Activated CD8-positive, alpha-beta memory T cell treated with anti-CD3 and anti-CD28 coated beads for 24 hours (primary cell): Measurements from ENCODE around the gene GCNA.
A peak's percentile ranks its signal among the peaks of the same experiment; 100 is the strongest.

Source experiments
- DNase-seq: peaks from one replicate; pipeline ENCODE4 v3.0.0-alpha.2; 2020

The GCNA gene, protein sequence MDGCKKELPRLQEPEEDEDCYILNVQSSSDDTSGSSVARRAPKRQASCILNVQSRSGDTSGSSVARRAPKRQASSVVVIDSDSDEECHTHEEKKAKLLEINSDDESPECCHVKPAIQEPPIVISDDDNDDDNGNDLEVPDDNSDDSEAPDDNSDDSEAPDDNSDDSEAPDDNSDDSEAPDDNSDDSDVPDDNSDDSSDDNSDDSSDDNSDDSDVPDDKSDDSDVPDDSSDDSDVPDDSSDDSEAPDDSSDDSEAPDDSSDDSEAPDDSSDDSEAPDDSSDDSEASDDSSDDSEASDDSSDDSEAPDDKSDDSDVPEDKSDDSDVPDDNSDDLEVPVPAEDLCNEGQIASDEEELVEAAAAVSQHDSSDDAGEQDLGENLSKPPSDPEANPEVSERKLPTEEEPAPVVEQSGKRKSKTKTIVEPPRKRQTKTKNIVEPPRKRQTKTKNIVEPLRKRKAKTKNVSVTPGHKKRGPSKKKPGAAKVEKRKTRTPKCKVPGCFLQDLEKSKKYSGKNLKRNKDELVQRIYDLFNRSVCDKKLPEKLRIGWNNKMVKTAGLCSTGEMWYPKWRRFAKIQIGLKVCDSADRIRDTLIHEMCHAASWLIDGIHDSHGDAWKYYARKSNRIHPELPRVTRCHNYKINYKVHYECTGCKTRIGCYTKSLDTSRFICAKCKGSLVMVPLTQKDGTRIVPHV

GRCh38 chrX:71578253-71579135 lies at the start of gene GCNA:
TSS of gene GCNA (plus strand) at chrX:71578437. CDS start at chrX:71580822, 2,385 bp downstream.
- DNase-seq = no peak

DNA sequence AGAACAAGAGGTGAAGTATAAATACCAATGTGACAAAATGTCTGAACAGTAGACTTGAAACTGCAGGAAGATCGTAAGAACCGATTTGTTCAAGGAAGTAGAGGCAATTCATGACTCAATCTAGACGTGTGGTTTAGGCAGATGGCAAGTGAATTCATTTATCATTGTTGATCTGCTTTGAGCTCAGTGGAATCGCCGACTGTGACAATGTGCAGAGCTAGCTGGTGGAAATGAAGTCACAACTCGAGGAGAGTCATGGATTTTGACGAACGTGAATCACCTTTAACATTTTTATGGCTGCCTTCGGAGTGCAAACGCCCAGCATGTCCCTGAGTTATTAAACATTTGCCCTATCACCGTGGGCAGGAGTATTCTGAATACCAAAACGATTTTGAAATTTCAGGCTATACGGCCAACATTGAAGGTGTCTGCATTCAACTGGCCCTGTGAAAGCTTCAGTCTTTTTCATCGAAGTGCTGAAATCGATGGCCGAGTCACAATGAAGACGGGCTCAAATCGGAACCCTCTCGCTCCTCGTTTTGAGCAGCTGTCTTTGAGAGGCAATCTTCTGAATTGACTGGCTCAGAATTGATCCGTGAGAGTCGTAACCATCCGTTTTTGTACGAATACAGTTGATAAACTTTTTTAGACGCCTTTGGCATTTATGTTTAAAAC lies 46.0 kb upstream of the GCNA start:
- peak; percentile 67 for DNase-seq

GRCh38 chrX:71532753-71533425 lies 45.3 kb upstream of the GCNA start, which contains the start of gene OGT:
TSS of gene OGT (plus strand) at chrX:71533104. CDS start at chrX:71533300, 196 bp downstream.
- DNase-seq = peak; percentile 91

- no peak for DNase-seq
Observed at GRCh38 chrX:71533516-71533850, 44.8 kb upstream of the GCNA start.

DNA sequence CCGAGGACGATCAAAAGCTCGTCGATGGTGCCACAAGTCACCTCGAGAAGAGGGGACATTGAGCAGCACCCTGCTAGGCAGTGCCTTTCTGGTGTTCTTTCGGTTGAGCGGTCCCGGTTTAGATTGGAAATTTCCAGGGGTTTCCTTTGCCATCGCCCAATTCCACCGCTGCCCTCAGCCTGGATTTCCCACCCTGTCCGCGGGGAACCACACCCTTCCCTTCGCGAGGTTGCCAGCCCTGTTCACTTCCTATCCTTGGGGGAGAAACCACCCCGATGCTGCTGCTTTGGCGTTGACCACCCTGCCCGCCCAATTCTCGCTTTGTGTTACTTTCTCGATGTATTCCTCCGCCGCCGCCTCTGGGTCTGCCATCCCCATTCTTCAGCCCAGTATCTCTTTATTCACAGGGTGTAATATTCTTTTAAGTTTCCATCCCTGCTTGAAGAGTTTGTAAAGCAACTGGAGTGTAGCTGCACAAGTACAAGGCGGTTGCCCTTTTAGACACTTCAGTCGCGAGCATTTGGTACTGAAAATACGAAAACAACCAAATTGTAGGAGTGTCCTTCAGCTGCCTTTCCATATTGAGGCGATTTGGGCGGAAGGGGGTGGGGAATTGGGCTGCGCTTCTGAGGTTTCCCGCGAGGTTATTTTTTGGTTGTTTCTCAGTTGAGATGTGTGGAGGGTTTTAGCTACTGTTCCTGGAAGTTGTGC lies 44.2 kb upstream of the GCNA start:
- DNase-seq = peak; percentile 78

DNA sequence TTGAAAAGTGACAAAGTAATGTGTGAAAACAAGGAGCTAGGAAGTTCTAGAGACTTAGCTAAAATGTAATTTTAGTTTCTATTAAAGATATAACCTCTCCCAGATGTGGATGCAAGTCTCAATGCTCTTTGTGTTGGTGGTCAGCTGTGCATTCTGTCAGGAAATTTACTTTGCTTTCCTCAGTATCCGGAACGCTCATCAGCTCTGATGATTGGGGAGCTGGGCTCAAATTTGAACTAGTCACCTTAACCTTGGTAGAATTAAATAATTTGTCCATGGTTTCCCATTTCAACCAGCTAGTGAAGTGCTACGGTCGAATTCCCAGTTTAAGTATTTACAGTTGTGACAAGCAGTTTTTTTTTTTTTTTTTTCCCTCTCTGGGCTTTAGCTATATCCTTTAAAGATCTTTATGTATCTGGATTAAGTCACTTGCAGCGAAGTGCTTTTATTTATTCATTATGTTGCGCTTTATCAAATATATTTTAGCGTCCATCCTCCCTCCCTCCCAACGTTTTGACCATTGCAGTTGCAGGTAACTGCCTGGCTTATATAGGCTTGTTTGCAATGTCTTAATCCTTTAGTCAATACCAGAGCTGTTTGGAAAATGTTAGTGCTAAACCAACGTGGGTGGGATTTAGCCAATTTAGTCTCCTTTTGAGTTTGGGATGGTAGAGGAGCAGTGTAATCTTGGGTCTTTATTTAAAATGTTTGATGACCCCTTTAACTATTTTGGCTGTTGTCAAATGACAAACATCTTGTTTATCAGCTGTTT lies 43.3 kb upstream of the GCNA start:
- DNase-seq = no peak

DNA sequence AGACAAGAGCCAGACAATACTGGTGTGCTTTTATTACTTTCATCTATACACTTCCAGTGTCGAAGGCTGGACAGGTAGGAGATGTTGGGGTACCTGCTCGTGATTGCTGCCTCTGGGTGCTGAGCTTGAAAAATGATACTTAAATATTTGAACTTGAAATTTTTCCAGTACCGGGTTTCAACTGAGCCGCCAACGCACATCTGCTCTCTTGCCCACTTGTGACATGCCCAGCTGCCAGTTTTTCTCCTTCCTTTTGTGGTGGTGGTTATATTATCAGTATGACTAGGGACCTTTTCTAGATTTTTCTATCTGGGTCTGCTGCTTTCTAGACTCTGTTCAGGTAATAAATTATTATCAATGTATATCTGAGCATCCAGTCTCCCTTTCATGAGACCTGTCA lies 42.0 kb upstream of the GCNA start:
- DNase-seq = no peak

GRCh38 chrX:71537743-71538142 lies 40.5 kb upstream of the GCNA start:
- no peak for DNase-seq

DNA sequence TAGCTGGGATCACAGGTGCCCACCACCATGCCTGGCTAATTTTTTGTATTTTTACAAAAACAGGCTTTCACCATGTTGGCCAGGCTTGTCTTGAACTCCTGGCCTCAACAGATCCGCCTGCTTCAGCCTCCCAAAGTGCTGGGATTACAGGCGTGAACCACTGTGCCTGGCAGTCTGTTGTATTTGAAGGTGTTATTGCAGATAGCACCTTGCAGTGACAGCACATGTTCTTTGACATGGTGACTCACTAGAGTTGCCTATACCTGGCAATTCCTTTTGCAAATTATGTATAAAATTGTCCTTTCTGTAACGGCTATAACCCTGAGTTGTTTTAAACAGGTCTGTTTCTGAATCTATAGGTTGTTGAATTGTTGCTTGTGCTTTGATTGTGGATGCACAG lies 37.4 kb upstream of the GCNA start:
- DNase-seq = no peak

DNA sequence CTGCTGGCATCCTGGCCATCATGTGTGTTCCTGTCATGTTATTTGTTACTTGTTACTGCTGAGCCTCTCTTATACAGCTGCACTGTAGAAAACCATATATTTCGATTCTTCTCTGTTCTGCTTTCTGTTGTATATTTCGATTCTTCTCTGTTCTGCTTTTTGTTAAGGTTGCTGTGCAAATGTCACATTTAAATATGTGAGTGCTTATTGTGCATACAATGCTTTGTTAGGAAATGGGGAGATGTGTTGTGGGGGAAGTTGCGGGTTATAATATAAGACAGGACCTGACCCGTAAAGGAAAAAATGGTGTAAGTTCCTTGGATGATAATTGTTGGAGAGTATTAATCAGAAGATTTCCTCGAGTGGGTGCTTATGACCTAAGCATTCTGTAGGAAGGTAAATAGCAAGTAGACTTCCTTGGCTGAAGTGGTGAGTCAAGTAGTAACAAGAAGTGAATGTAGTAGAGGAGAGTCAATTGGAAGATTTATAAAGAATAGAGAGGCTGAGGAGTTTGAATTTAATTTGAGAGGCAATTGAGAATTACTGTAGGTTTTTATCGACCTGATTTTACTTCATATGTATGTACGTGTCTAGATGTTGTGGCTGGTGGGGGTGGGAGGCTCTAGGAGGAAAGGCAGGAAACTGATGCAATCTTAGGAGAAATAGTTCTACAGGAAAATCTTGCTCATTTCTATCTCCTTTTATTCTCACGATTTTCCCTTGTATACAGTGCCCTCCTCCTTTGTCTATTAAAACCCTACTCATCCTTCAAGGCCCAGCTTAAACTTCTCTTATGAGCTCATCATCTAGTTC lies 36.8 kb upstream of the GCNA start:
- no peak for DNase-seq

DNA sequence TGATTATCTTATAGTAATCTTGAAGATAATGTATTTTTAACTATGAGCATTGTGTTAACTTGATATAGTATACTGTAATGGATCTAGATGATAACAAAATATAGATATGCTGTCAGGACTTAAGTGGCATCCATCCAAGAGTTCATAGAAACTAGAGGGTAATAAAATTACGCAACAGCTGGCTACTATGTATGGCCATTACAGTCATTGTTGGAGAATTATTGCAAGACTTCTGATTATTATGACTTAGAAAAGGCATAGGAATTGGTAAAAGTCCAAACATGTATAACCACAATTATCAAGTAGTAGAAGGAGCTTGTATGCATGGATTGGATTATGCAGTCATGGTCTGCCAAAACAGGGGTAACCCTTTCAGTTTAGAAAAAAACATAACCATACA lies 35.8 kb upstream of the GCNA start:
- DNase-seq = no peak

GRCh38 chrX:71542825-71543224 lies 35.4 kb upstream of the GCNA start:
- DNase-seq = no peak

GRCh38 chrX:71543316-71543715 lies 34.9 kb upstream of the GCNA start:
- no peak for DNase-seq

DNA sequence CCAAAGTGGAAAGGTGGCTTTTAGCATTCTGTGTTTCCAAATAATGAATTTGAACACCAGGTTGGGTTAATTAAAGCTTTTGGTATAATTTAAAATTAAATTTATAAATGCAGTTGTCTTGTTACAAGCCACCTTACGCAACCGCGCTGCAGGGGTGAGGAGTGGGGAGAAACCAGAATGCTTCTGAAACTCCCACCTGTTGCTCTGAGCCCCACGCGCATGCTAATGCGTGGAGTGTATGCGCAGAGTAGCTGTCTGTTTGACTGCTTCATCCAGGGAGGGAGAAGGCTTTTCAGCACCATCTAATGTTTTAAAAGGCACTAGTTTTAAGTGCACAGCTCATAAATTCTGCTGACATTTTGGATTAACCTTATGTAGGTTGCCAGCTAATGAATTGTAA lies 32.9 kb upstream of the GCNA start:
- no peak for DNase-seq

DNA sequence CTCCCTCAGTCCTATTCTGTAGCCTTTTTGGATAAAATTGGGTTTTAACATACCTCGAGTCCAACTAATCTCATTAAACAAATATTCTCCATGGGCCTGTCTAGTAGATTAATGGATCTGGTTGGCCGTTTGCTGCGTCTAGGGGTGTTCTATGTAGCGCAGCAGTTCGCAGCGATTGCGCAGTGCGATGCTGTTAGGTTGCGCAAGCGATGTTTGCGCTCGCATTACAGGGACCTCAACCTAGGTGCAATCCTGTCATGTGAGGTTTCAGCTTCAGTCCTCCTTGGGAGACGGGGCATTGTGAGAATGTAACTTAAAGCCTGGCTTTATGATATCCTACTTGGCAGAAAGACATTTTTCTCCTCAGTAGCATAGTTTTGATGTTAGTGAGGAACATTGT lies 31.4 kb upstream of the GCNA start:
- DNase-seq = no peak

DNA sequence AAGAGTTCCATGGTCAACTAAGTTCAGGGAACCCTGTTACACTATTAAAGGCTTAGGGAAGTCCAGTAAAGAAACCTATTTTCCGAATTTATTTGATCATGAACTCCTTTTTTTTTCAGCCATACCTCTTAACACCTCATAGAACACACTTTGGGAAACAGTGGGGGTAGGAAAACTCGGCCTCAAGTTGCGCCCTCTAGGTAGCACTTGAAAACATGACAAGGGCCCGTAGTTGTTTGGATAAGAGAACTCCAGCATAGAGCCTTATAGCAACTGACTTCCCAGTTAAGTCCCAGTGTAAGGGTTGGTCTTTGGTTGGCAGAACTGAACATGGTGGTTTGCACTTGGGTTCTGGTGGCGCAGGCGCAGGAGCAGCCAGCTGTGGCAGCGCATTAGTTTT lies 30.9 kb upstream of the GCNA start:
- no peak for DNase-seq

GRCh38 chrX:71549986-71550385 lies 28.3 kb upstream of the GCNA start:
- DNase-seq = no peak

DNA sequence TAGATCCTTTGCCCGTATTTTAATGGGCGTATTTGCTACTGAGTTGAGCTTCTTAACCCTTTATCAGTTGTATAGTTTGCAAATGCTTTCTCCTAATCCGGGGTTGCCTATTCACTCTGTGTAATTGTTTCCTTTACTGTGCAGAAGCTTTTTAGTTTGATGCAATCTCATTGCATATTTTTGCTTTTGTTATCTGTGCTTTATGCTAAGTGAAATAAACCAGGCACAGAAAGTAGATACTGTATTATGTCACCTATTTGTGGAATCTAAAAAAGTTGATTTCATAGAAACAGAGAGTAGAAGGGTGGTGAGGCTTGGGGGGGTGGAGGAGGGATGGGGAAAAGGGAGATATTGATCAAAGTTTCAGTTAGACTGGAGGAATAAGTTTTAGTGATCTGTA lies 27.7 kb upstream of the GCNA start:
- no peak for DNase-seq

DNA sequence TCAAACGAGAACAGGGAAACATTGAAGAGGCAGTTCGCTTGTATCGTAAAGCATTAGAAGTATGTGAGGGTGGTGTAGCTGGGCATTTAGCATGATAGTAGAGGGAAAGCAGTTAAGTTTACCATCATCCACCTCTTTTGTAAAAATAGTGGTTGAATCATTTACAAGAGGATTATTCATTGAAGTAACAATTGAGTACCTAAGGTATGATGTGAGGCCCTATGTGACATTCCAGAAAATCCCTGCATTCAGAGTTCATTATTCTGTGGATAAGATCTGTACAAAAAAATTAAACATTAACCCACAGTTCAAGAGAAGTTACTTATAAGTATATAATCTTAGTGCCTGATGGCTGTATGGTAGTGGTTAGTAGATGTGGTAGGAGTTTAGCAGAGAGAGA lies 22.2 kb upstream of the GCNA start:
- DNase-seq = no peak

GRCh38 chrX:71558920-71559319 lies 19.3 kb upstream of the GCNA start:
- no peak for DNase-seq
